Smooth muscle cell (in vitro differentiated cells): ENCODE results near the gene SGCD. TPM values are rescaled to one million over a fixed set of nuclear protein-coding genes. Genes with fewer than 3 reads are reported as not detected.

Source experiments
- DNase-seq: peaks from one replicate; lab custom pipeline; 2025; ENCODE audit not compliant: unreplicated experiment; lab: John Stamatoyannopoulos, UW
- H2AFZ ChIP-seq: fragments of 200-600 bp; sonication (generic); 2 replicates; pipeline ENCODE4 v1.6.0; 2016; ENCODE audit warnings: antibody characterized with exemption, low read depth, mild to moderate bottlenecking
- H3F3A ChIP-seq: fragments of 200-600 bp; sonication (generic); 2 replicates; pipeline ENCODE4 v1.6.0; 2017; ENCODE audit warnings: antibody characterized with exemption, low read depth
- H3K27ac ChIP-seq: fragments of 200-600 bp; sonication (generic); 2 replicates; pipeline ENCODE4 v1.5.1; 2016; ENCODE audit warnings: low read depth, mild to moderate bottlenecking
- H3K27me3 ChIP-seq: fragments of 200-600 bp; sonication (generic); 2 replicates; pipeline ENCODE4 v1.6.1; 2016; ENCODE audit warnings: low read depth, mild to moderate bottlenecking
- H3K36me3 ChIP-seq: fragments of 200-600 bp; sonication (generic); 2 replicates; pipeline ENCODE4 v1.5.1; 2016; ENCODE audit warnings: low read depth
- H3K4me1 ChIP-seq: fragments of 200-600 bp; sonication (generic); 2 replicates; pipeline ENCODE4 v1.5.1; 2016; ENCODE audit warnings: low read depth
- H3K4me2 ChIP-seq: fragments of 200-600 bp; sonication (generic); 2 replicates; pipeline ENCODE4 v1.6.0; 2016; ENCODE audit warnings: mild to moderate bottlenecking
- H3K4me3 ChIP-seq: fragments of 200-600 bp; sonication (generic); 2 replicates; pipeline ENCODE4 v1.5.1; 2016; ENCODE audit warnings: mild to moderate bottlenecking
- H3K79me2 ChIP-seq: fragments of 200-600 bp; sonication (generic); 2 replicates; pipeline ENCODE4 v1.6.0; 2016; ENCODE audit warnings: low read depth, mild to moderate bottlenecking
- H3K9ac ChIP-seq: fragments of 200-600 bp; sonication (generic); 2 replicates; pipeline ENCODE4 v1.6.0; 2016; ENCODE audit warnings: low read depth
- H3K9me3 ChIP-seq: fragments of 200-600 bp; sonication (generic); replicated peaks from 2 replicates; pipeline ENCODE4 v1.5.1; 2016; ENCODE audit warnings: low read depth
- H4K20me1 ChIP-seq: fragments of 200-600 bp; sonication (generic); 2 replicates; pipeline ENCODE4 v1.6.0; 2016; ENCODE audit warnings: low read depth
- CTCF ChIP-seq: fragments of 200-600 bp; sonication (generic); IDR thresholded peaks from 2 replicates; pipeline ENCODE4 v1.5.1; 2017; ENCODE audit warnings: borderline replicate concordance, mild to moderate bottlenecking, antibody characterized with exemption; ENCODE audit not compliant: insufficient read depth, poor library complexity, severe bottlenecking
- WGBS: methylation state at CpG from one replicate; pipeline ENCODE4 v1.1.7; 2016; ENCODE audit warnings: low lambda C conversion rate; 5-methylcytosine and 5-hydroxymethylcytosine counted together
- polyA plus RNA-seq: library from polyadenylated mRNA; unstranded; fragments of >200 nt; fragmentation: Nextera tagmentation; extraction: Ambion mirVana; gene quantifications from 2 replicates; pipeline ENCODE4 v1.2.1, GENCODE V29; 2016
- total RNA-seq: library from RNA; depleted of rRNA; stranded (reverse); fragments of >200 nt; gene quantifications from 2 replicates; pipeline ENCODE4 v1.2.3, GENCODE V29; 2014

The SGCD gene
- total and polyA plus RNA-seq, 2 experiments from 2014 or later = 1.6 to 3.5 TPM

- DNase-seq = no peak
- H3K27me3 ChIP-seq = no peaks in the 10 kb centered on the region
Measured at GRCh38 chr5:156735477-156735876, 408.5 kb downstream of the SGCD start.

GRCh38 chr5:156741516-156741915 lies 414.6 kb downstream of the SGCD start:
- no peaks in the 10 kb centered on the region for H3K36me3 ChIP-seq
- no peak for TF ChIP-seq CTCF
- WGBS = 92% methylated on average over 5 of the region's 5 CpGs
- no peak overlapping the region for H3K4me2 ChIP-seq
- H2AFZ ChIP-seq = no peak overlapping the region
- no peak overlapping the region for H3K9ac ChIP-seq
- H3K9me3 ChIP-seq = no peaks in the 10 kb centered on the region
- no peaks in the 10 kb centered on the region for H3F3A ChIP-seq
- no peaks in the 10 kb centered on the region for H3K79me2 ChIP-seq
- H3K4me3 ChIP-seq = no peak overlapping the region
- no peak overlapping the region for H3K27ac ChIP-seq
- no peak for DNase-seq
- H3K27me3 ChIP-seq = no peaks in the 10 kb centered on the region
- no peaks in the 10 kb centered on the region for H4K20me1 ChIP-seq
- H3K4me1 ChIP-seq = no peaks in the 10 kb centered on the region

More at GRCh38 chr5:156735477-156735876, 408.5 kb downstream of the SGCD start:
- 79% methylated on average over 3 of the region's 3 CpGs for WGBS
- Histone ChIP-seq H4K20me1 (no peaks in the 10 kb centered on the region), H3K4me1 (no peaks in the 10 kb centered on the region), H3K36me3 (no peaks in the 10 kb centered on the region), H3F3A (no peaks in the 10 kb centered on the region), H3K9me3 (no peaks in the 10 kb centered on the region), H2AFZ (no peak overlapping the region), H3K9ac (no peak overlapping the region), H3K27ac (no peak overlapping the region), H3K4me2 (no peak overlapping the region), H3K79me2 (no peaks in the 10 kb centered on the region), H3K4me3 (no peak overlapping the region)
- no peak for TF ChIP-seq CTCF

GRCh38 chr5:156753846-156754245 lies 426.9 kb downstream of the SGCD start:
- H3K27me3 ChIP-seq = no peaks in the 10 kb centered on the region
- H4K20me1 ChIP-seq = no peaks in the 10 kb centered on the region
- no peak for TF ChIP-seq CTCF
- no peak overlapping the region for H2AFZ ChIP-seq
- no peak overlapping the region for H3K4me3 ChIP-seq
- no peak overlapping the region for H3K9ac ChIP-seq
- H3K79me2 ChIP-seq = no peaks in the 10 kb centered on the region
- no peak overlapping the region for H3K27ac ChIP-seq
- no peaks in the 10 kb centered on the region for H3K9me3 ChIP-seq
- no peak for DNase-seq
- 83% methylated on average over 3 of the region's 3 CpGs for WGBS
- no peaks in the 10 kb centered on the region for H3K36me3 ChIP-seq
- no peaks in the 10 kb centered on the region for H3F3A ChIP-seq
- H3K4me2 ChIP-seq = no peak overlapping the region
- H3K4me1 ChIP-seq = no peaks in the 10 kb centered on the region

DNA sequence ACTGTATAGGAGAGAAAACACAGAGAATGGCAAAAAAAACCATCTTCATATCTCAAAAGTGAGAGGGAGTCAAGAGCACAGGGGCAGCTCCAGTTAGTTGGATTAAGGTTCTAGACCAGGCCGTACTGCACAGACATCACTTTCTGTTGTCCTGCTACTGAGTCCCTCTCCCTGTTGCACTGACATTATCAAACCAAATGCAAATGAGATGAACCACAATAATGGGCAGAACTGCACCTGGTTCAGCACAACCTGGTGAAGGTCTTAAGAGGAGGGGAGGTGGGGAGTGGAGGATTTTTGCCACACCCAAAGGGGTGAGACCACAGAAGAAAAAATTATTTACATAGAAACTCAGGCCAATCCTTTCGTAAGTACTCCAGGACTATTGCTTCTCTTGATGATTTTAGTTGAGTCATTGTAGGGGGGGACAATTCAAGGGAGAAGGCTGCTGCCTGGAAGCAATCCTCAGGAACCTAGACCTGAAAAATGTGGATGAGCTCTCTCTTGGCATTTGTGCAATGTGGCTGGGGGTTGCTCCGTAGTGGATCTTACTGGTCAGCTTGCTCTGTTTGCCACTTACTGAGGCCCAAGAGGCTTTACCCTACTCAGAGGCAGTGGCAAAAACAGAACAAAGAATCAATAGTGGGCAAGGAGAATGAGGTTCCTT lies 428.6 kb downstream of the SGCD start:
- Histone ChIP-seq H3K4me3 (no peak overlapping the region), H2AFZ (no peak overlapping the region), H3K9ac (no peak overlapping the region), H3K36me3 (no peaks in the 10 kb centered on the region), H3K9me3 (no peaks in the 10 kb centered on the region), H3K27ac (no peak overlapping the region), H3K79me2 (no peaks in the 10 kb centered on the region), H3K4me1 (no peaks in the 10 kb centered on the region), H4K20me1 (no peaks in the 10 kb centered on the region), H3K27me3 (no peaks in the 10 kb centered on the region), H3K4me2 (no peak overlapping the region), H3F3A (no peaks in the 10 kb centered on the region)
- no peak for DNase-seq
- TF ChIP-seq CTCF = no peak
- 87% methylated on average over 3 of the region's 3 CpGs for WGBS
